Suprapubic skin (tissue), 4 donors: ENCODE measurements around the gene RNASE4. TPM values are rescaled to one million over a fixed set of nuclear protein-coding genes. Genes with fewer than 3 reads are reported as not detected.

ENCODE experiments used
- DNase-seq, 2 donors: peaks; one replicate each; pipeline ENCODE4 v3.0.0-alpha.2; 2019; ENCODE audit warnings: low spot score in 2 of 2
- H3K27ac ChIP-seq: fragments of 200-600 bp; sonication (generic); one replicate; pipeline ENCODE4 v1.5.1; 2019
- H3K27me3 ChIP-seq: fragments of 200-600 bp; sonication (generic); one replicate; pipeline ENCODE4 v1.5.1; 2019
- H3K36me3 ChIP-seq: fragments of 200-600 bp; sonication (generic); one replicate; pipeline ENCODE4 v1.5.1; 2019
- H3K4me1 ChIP-seq: fragments of 200-600 bp; sonication (generic); one replicate; pipeline ENCODE4 v1.5.1; 2019
- H3K4me3 ChIP-seq: fragments of 200-600 bp; sonication (generic); one replicate; pipeline ENCODE4 v1.5.1; 2019; ENCODE audit warnings: mild to moderate bottlenecking
- H3K9me3 ChIP-seq: fragments of 200-600 bp; sonication (generic); one replicate; pipeline ENCODE4 v1.5.1; 2019
- CTCF ChIP-seq, 2 donors: fragments of 200-600 bp in 1 of 2; fragments of 450-650 bp in 1 of 2; sonication (generic) in 1 of 2; IDR thresholded peaks; one replicate each; pipeline ENCODE4 v1.5.1; 2016 to 2019; ENCODE audit warnings: antibody characterized with exemption in 2 of 2, mild to moderate bottlenecking in 1 of 2, moderate library complexity in 1 of 2
- EP300 ChIP-seq: sonication (generic); formaldehyde crosslinking; IDR thresholded peaks from one replicate; pipeline ENCODE4 v1.6.1; 2017; ENCODE audit warnings: antibody characterized with exemption
- POLR2A ChIP-seq, 2 donors: fragments of 450-650 bp; IDR thresholded peaks; one replicate each; pipeline ENCODE4 v1.6.1; 2017; ENCODE audit warnings: antibody characterized with exemption in 2 of 2, mild to moderate bottlenecking in 2 of 2, moderate library complexity in 2 of 2
- POLR2AphosphoS5 ChIP-seq, 3 donors: sonication (generic); formaldehyde crosslinking; IDR thresholded peaks; one replicate each; pipeline ENCODE4 v1.6.1; 2017; ENCODE audit warnings: antibody characterized with exemption in 3 of 3
- WGBS: methylation state at CpG from one replicate; pipeline ENCODE4 v1.1.5; 2018; 5-methylcytosine and 5-hydroxymethylcytosine counted together
- total RNA-seq, 4 donors: library from RNA; depleted of rRNA; stranded (reverse); fragments of >200 nt; gene quantifications; one replicate each; pipeline ENCODE4 v1.1.0, GENCODE V29; 2016

Gene RNASE4
- total RNA-seq, 4 donors from 2014 or later: 43.9 to 84.2 (median 66.2) TPM

GRCh38 chr14:20667957-20668356, 16.4 kb upstream of the RNASE4 start:
- H3K4me3 ChIP-seq: no peak overlapping the region
- TF ChIP-seq EP300 (no peak), POLR2AphosphoS5 (IDR thresholded peaks at IDR 0.05) (no peak), CTCF (IDR thresholded peaks at IDR 0.05) (no peak), POLR2A (IDR thresholded peaks at IDR 0.05) (no peak)
- H3K27ac ChIP-seq: no peak overlapping the region
- H3K27me3 ChIP-seq: peaks cover 24% of the 10 kb centered on the region
- H3K4me1 ChIP-seq: peaks cover 10% of the 10 kb centered on the region
- H3K36me3 ChIP-seq: no peaks in the 10 kb centered on the region
- DNase-seq: no peak
- H3K9me3 ChIP-seq: no peaks in the 10 kb centered on the region
- WGBS: 64% methylated on average over 2 of the region's 2 CpGs

- Histone ChIP-seq H3K36me3 (no peaks in the 10 kb centered on the region), H3K4me3 (no peak overlapping the region), H3K4me1 (no peaks in the 10 kb centered on the region), H3K9me3 (no peaks in the 10 kb centered on the region), H3K27ac (no peak overlapping the region), H3K27me3 (peaks cover 14% of the 10 kb centered on the region)
- WGBS: 91% methylated on average over 2 of the region's 2 CpGs
- TF ChIP-seq CTCF (IDR thresholded peaks at IDR 0.05) (no peak), EP300 (no peak), POLR2AphosphoS5 (IDR thresholded peaks at IDR 0.05) (no peak), POLR2A (IDR thresholded peaks at IDR 0.05) (no peak)
- DNase-seq: no peak
Measured at GRCh38 chr14:20668969-20669368, 15.4 kb upstream of the RNASE4 start.

- H3K27ac ChIP-seq: no peak overlapping the region
- H3K9me3 ChIP-seq: no peaks in the 10 kb centered on the region
- no peaks in the 10 kb centered on the region for H3K4me1 ChIP-seq
- no peaks in the 10 kb centered on the region for H3K36me3 ChIP-seq
- no peaks in the 10 kb centered on the region for H3K27me3 ChIP-seq
- WGBS: 85% methylated on average over 4 of the region's 4 CpGs
- TF ChIP-seq POLR2AphosphoS5 (IDR thresholded peaks at IDR 0.05): no peak
- no peak for TF ChIP-seq POLR2A (IDR thresholded peaks at IDR 0.05)
- no peak for TF ChIP-seq CTCF (IDR thresholded peaks at IDR 0.05)
- TF ChIP-seq EP300: no peak
- H3K4me3 ChIP-seq: no peak overlapping the region
- no peak for DNase-seq
Measured at GRCh38 chr14:20671597-20672283, 12.6 kb upstream of the RNASE4 start.

- TF ChIP-seq POLR2AphosphoS5 (IDR thresholded peaks at IDR 0.05) (no peak), CTCF (IDR thresholded peaks at IDR 0.05) (no peak), POLR2A (IDR thresholded peaks at IDR 0.05) (no peak), EP300 (no peak)
- no peak for DNase-seq
- Histone ChIP-seq H3K27me3 (no peaks in the 10 kb centered on the region), H3K4me1 (peaks cover 4% of the 10 kb centered on the region), H3K27ac (no peak overlapping the region), H3K36me3 (no peaks in the 10 kb centered on the region), H3K9me3 (no peaks in the 10 kb centered on the region), H3K4me3 (no peak overlapping the region)
- WGBS: 92% methylated on average over 2 of the region's 2 CpGs
Measured at GRCh38 chr14:20675669-20676068, 8.7 kb upstream of the RNASE4 start.

- Histone ChIP-seq H3K27ac (no peak overlapping the region), H3K4me1 (peaks cover 8% of the 10 kb centered on the region), H3K36me3 (no peaks in the 10 kb centered on the region), H3K4me3 (no peak overlapping the region), H3K9me3 (no peaks in the 10 kb centered on the region), H3K27me3 (no peaks in the 10 kb centered on the region)
- DNase-seq: no peak
- TF ChIP-seq POLR2AphosphoS5 (IDR thresholded peaks at IDR 0.05) (no peak), CTCF (IDR thresholded peaks at IDR 0.05) (no peak), POLR2A (IDR thresholded peaks at IDR 0.05) (no peak), EP300 (no peak)
- WGBS: 93% methylated on average over 2 of the region's 2 CpGs
Measured at GRCh38 chr14:20676072-20676471, 8.3 kb upstream of the RNASE4 start.
